HCT116 (cell line): Measurements from ENCODE around the gene HTR3A.

Experiments
- POLR2A ChIP-seq: IDR thresholded peaks from 2 replicates; pipeline ENCODE4 v1.7.0; 2011; ENCODE audit warnings: borderline replicate concordance; ENCODE audit not compliant: insufficient read depth, insufficient read length; ENCODE audit errors: extremely low read depth
- SP1 ChIP-seq: IDR thresholded peaks from 2 replicates; pipeline ENCODE4 v1.6.1; 2012; ENCODE audit warnings: low read depth

DNA sequence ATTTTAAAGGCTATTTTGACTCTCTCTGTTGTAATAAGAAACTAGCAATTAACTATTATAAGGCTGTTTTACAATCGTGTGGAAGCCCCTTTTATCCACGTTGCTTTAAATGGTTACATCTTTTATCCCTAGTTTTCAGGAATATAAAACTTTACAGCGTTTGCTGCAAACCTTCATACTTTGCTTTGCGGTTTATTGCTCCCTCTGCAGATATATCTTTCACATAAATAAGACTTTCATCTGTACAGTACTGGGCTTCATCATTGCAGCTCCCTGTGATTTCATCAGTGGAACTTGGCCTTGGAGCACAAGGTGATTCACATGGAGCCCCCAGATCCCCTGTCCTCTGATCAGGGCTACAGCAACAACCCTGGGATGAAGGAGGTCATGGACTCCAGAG, 25.6 kb downstream of the HTR3A start:
- TF ChIP-seq POLR2A: no peak
- TF ChIP-seq SP1: no peak
